B cell (primary cell): Measurements from ENCODE around the gene POMT2. TPM values are rescaled to one million over a fixed set of nuclear protein-coding genes. Genes with fewer than 3 reads are reported as not detected.

Source experiments
- ATAC-seq: fragments of 200-7000 bp; cut with Tn5 transposase; one replicate; pipeline ENCODE4 v1.10.0; 2021; ENCODE audit warnings: low read depth, mild to moderate bottlenecking, moderate number of reproducible peaks, moderate library complexity
- CTCF ChIA-PET: fragments of 350-600 bp; sonication (Branson Sonifier 250); formaldehyde crosslinking; loops from one replicate; lab custom pipeline; 2021; ENCODE audit warnings: antibody characterized with exemption, inconsistent platforms; lab: Charles Lee
- POLR2A ChIA-PET: fragments of 350-600 bp; sonication (Branson Sonifier 250); formaldehyde crosslinking; loops from one replicate; lab custom pipeline; 2021; ENCODE audit warnings: antibody characterized with exemption; lab: Charles Lee
- DNase-seq: peaks from one replicate; pipeline ENCODE4 v3.0.0; 2013
- H2AFZ ChIP-seq: 2 replicates; pipeline ENCODE4 v1.6.1; 2012; ENCODE audit warnings: mild to moderate bottlenecking, low read depth, low read length; ENCODE audit not compliant: insufficient read depth, poor library complexity, severe bottlenecking
- H3K27ac ChIP-seq, 2 donors: 1 replicate in 1 of 2; 2 replicates in 1 of 2; pipeline ENCODE4 v1.5.1; 2012 to 2013; ENCODE audit warnings: low read length in 2 of 2, mild to moderate bottlenecking in 2 of 2, moderate library complexity in 1 of 2
- H3K27me3 ChIP-seq, 4 experiments: fragments of 200-600 bp in 1 of 4; sonication (generic) in 1 of 4; replicated peaks in 1 of 4; 1 replicate in 2 of 4; 2 replicates in 2 of 4; pipeline versions ENCODE4 v1.6.1 to v1.7.0; 2013 to 2016; ENCODE audit warnings: low read length in 3 of 4, mild to moderate bottlenecking in 2 of 4, mixed read lengths in 1 of 4, moderate library complexity in 1 of 4; ENCODE audit not compliant: insufficient read depth in 4 of 4, control insufficient read depth in 3 of 4; ENCODE audit errors: control extremely low read depth in 1 of 4
- H3K36me3 ChIP-seq, 2 experiments: replicated peaks in 1 of 2; 1 replicate in 1 of 2; 2 replicates in 1 of 2; pipeline versions ENCODE4 v1.6.1 to v1.7.1; 2013; ENCODE audit warnings: low read length in 1 of 2; ENCODE audit not compliant: insufficient read depth in 2 of 2, control insufficient read depth in 1 of 2; ENCODE audit errors: control extremely low read depth in 1 of 2, extremely low read depth in 1 of 2
- H3K4me1 ChIP-seq, 2 donors: fragments of 200-600 bp in 1 of 2; sonication (generic) in 1 of 2; 1 replicate in 1 of 2; 2 replicates in 1 of 2; pipeline versions ENCODE4 v1.5.1 to v1.6.1; 2013 to 2017; ENCODE audit warnings: low read length in 2 of 2; ENCODE audit not compliant: control insufficient read depth in 2 of 2, insufficient read depth in 2 of 2
- H3K4me2 ChIP-seq: replicated peaks from 2 replicates; pipeline ENCODE3; 2012; ENCODE audit warnings: mild to moderate bottlenecking, low read depth, low read length; ENCODE audit not compliant: poor library complexity, severe bottlenecking
- H3K4me3 ChIP-seq, 5 experiments: fragments of 200-600 bp in 1 of 5; sonication (generic) in 1 of 5; 1 replicate in 3 of 5; 2 replicates in 2 of 5; pipeline versions ENCODE4 v1.5.1 to v1.7.0; 2011 to 2016; ENCODE audit warnings: low read length in 4 of 5, mild to moderate bottlenecking in 4 of 5, low read depth in 2 of 5, control low read depth in 1 of 5, moderate library complexity in 1 of 5; ENCODE audit not compliant: insufficient read depth in 1 of 5; ENCODE audit errors: control extremely low read depth in 1 of 5, extremely low read depth in 1 of 5
- H3K79me2 ChIP-seq: fragments of 200-600 bp; sonication (generic); one replicate; pipeline ENCODE4 v1.6.0; 2016; ENCODE audit warnings: low read length; ENCODE audit not compliant: control insufficient read depth, insufficient read depth
- H3K9ac ChIP-seq: fragments of 200-600 bp; sonication (generic); 2 replicates; pipeline ENCODE4 v1.6.1; 2017; ENCODE audit warnings: mild to moderate bottlenecking, low read length, moderate library complexity
- H3K9me3 ChIP-seq, 3 donors: one replicate each; pipeline versions ENCODE4 v1.6.1 to v1.7.1; 2013; ENCODE audit warnings: low read length in 2 of 3; ENCODE audit not compliant: control insufficient read depth in 2 of 3, insufficient read depth in 1 of 3; ENCODE audit errors: control extremely low read depth in 1 of 3
- H4K20me1 ChIP-seq: 2 replicates; pipeline ENCODE4 v1.6.0; 2012; ENCODE audit warnings: mild to moderate bottlenecking, low read length; ENCODE audit not compliant: insufficient read depth, control insufficient read depth, poor library complexity, severe bottlenecking
- H3K27ac Mint-ChIP-seq: one replicate; pipeline ENCODE4 v1.8.0; 2021; ENCODE audit warnings: mixed read lengths
- H3K27me3 Mint-ChIP-seq: one replicate; pipeline ENCODE4 v1.8.0; 2021; ENCODE audit warnings: mixed read lengths
- H3K4me1 Mint-ChIP-seq: one replicate; pipeline ENCODE4 v1.8.0; 2021; ENCODE audit warnings: mixed read lengths
- H3K4me3 Mint-ChIP-seq: one replicate; pipeline ENCODE4 v1.8.0; 2021; ENCODE audit warnings: mixed read lengths
- H3K9me3 Mint-ChIP-seq: one replicate; pipeline ENCODE4 v1.8.0; 2022; ENCODE audit warnings: mixed read lengths; ENCODE audit not compliant: insufficient read depth
- CTCF ChIP-seq: fragments of 200-600 bp; IDR thresholded peaks from one replicate; pipeline ENCODE4 v1.8.0; 2022; ENCODE audit warnings: antibody characterized with exemption, mild to moderate bottlenecking
- EZH2 ChIP-seq: IDR thresholded peaks from 2 replicates; pipeline ENCODE4 v1.6.1; 2012; ENCODE audit warnings: borderline replicate concordance, low read depth, mild to moderate bottlenecking, moderate library complexity, low read length; ENCODE audit not compliant: insufficient read depth, poor library complexity, severe bottlenecking
- WGBS: methylation state at CpG from one replicate; pipeline ENCODE4 v1.1.5; 2013; ENCODE audit warnings: missing lambda C conversion rate; ENCODE audit not compliant: insufficient coverage; 5-methylcytosine and 5-hydroxymethylcytosine counted together
- intact Hi-C: fragments of 100-400 bp; cut with micrococcal nuclease; formaldehyde crosslinking; loops from one replicate; pipeline ENCODE4 v1.10.0; 2022
- polyA plus RNA-seq: library from polyadenylated mRNA; depleted of rRNA; stranded (reverse); fragments of >200 nt; gene quantifications from 2 replicates; pipeline ENCODE4 v1.2.3, GENCODE V29; 2012
- total RNA-seq, 2 donors: library from RNA; stranded (reverse); fragments of 120-200 nt in 1 of 2; gene quantifications; 1 replicate in 1 of 2; 2 replicates in 1 of 2; pipeline versions ENCODE4 v1.2.3 to v1.2.4, GENCODE V29; 2013 to 2022

The POMT2 gene
- total and polyA plus RNA-seq, 2 donors (not counting 1 experiment from before 2014, with no cell fraction given): 14.3 to 36.6 TPM

GRCh38 chr14:77246784-77247183 is 73.9 kb downstream of the POMT2 start:
- Mint-ChIP-seq H3K27me3 (no peaks in the 10 kb centered on the region), H3K4me1 (peaks cover 37% of the 10 kb centered on the region), H3K27ac (no peak overlapping the region), H3K4me3 (no peak overlapping the region), H3K9me3 (peaks cover 2% of the 10 kb centered on the region)
- no peak overlapping the region for H3K9ac ChIP-seq
- ATAC-seq (no peak), DNase-seq (no peak)
- peaks cover 34% of the 10 kb centered on the region in 2 donors for H3K4me1 ChIP-seq
- no peak overlapping the region for H3K4me2 ChIP-seq
- H3K27ac ChIP-seq: no peak overlapping the region
- POLR2A ChIA-PET: no interaction called here
- H3K27me3 ChIP-seq: no peaks in the 10 kb centered on the region
- peaks cover 0 to 10% (median 0%) of the 10 kb centered on the region in 3 donors for H3K9me3 ChIP-seq
- TF ChIP-seq EZH2 (no peak), CTCF (no peak)
- CTCF ChIA-PET: no interaction called here
- intact Hi-C loops: no loop called here
- H3K36me3 ChIP-seq: no peaks in the 10 kb centered on the region
- H4K20me1 ChIP-seq: no peaks in the 10 kb centered on the region
- H3K79me2 ChIP-seq: no peaks in the 10 kb centered on the region
- no peak overlapping the region for H2AFZ ChIP-seq
- WGBS: no CpG with 5 or more reads among the region's 1 CpG
- H3K4me3 ChIP-seq: no peak overlapping the region

GRCh38 chr14:77245820-77246219 is 74.9 kb downstream of the POMT2 start:
- H3K27ac Mint-ChIP-seq: no peak overlapping the region
- no peaks in the 10 kb centered on the region for H3K36me3 ChIP-seq
- no peak for ATAC-seq
- no peak overlapping the region for H3K4me2 ChIP-seq
- ChIA-PET CTCF (no interaction called here), POLR2A (no interaction called here)
- DNase-seq: no peak
- H3K4me1 ChIP-seq: peaks cover 37 to 39% of the 10 kb centered on the region in 2 donors
- no peak overlapping the region for H3K27ac ChIP-seq
- no peaks in the 10 kb centered on the region for H4K20me1 ChIP-seq
- peaks cover 2% of the 10 kb centered on the region for H3K9me3 Mint-ChIP-seq
- no peak for TF ChIP-seq CTCF
- TF ChIP-seq EZH2: no peak
- WGBS: 100% methylated on average over 4 of the region's 4 CpGs
- intact Hi-C loops: no loop called here
- H3K27me3 ChIP-seq: no peaks in the 10 kb centered on the region
- H3K9me3 ChIP-seq: peaks cover 0 to 10% (median 0%) of the 10 kb centered on the region in 3 donors
- no peak overlapping the region for H2AFZ ChIP-seq
- peaks cover 42% of the 10 kb centered on the region for H3K4me1 Mint-ChIP-seq
- H3K79me2 ChIP-seq: no peaks in the 10 kb centered on the region
- H3K9ac ChIP-seq: no peak overlapping the region
- no peaks in the 10 kb centered on the region for H3K27me3 Mint-ChIP-seq
- H3K4me3 ChIP-seq: no peak overlapping the region
- H3K4me3 Mint-ChIP-seq: no peak overlapping the region
